Liver (tissue), 9 donors: ENCODE measurements around the gene GAPVD1. TPM values are rescaled to one million over a fixed set of nuclear protein-coding genes. Genes with fewer than 3 reads are reported as not detected.

Experiments
- DNase-seq: peaks from one replicate; pipeline ENCODE4 v3.0.0-alpha.2; 2017; ENCODE audit warnings: low spot score
- H3K27ac ChIP-seq, 2 donors: one replicate each; pipeline ENCODE4 v1.7.0; 2013; ENCODE audit warnings: inconsistent platforms in 2 of 2, low read length in 2 of 2, control low read depth in 1 of 2, low read depth in 1 of 2, mild to moderate bottlenecking in 1 of 2
- H3K27me3 ChIP-seq, 4 donors: one replicate each; pipeline versions ENCODE4 v1.6.1 to v1.7.0; 2013; ENCODE audit warnings: low read length in 3 of 4, inconsistent platforms in 1 of 4, mild to moderate bottlenecking in 1 of 4, moderate library complexity in 1 of 4; ENCODE audit not compliant: control insufficient read depth in 4 of 4, insufficient read depth in 4 of 4
- H3K36me3 ChIP-seq, 4 donors: one replicate each; pipeline versions ENCODE4 v1.6.1 to v1.7.0; 2013; ENCODE audit warnings: low read length in 3 of 4, mild to moderate bottlenecking in 3 of 4, low read depth in 1 of 4, moderate library complexity in 1 of 4; ENCODE audit not compliant: control insufficient read depth in 4 of 4, insufficient read depth in 3 of 4
- H3K4me1 ChIP-seq, 4 donors: one replicate each; pipeline versions ENCODE4 v1.6.1 to v1.7.0; 2013; ENCODE audit warnings: low read length in 3 of 4, mild to moderate bottlenecking in 3 of 4, moderate library complexity in 1 of 4; ENCODE audit not compliant: control insufficient read depth in 4 of 4, insufficient read depth in 4 of 4
- H3K4me3 ChIP-seq, 3 donors: one replicate each; pipeline versions ENCODE4 v1.6.1 to v1.7.0; 2013; ENCODE audit warnings: low read length in 3 of 3, control low read depth in 1 of 3, low read depth in 1 of 3, mild to moderate bottlenecking in 1 of 3
- H3K9ac ChIP-seq, 2 donors: one replicate each; pipeline ENCODE4 v1.7.0; 2013; ENCODE audit warnings: low read length in 2 of 2, mild to moderate bottlenecking in 2 of 2, moderate library complexity in 2 of 2, control low read depth in 1 of 2, low read depth in 1 of 2
- H3K9me3 ChIP-seq, 4 donors: one replicate each; pipeline versions ENCODE4 v1.6.1 to v1.7.0; 2013; ENCODE audit warnings: low read length in 3 of 4; ENCODE audit not compliant: control insufficient read depth in 4 of 4
- EGR1 ChIP-seq, 2 donors: IDR thresholded peaks; 2 replicates each; pipeline ENCODE4 v1.6.1; 2016 to 2018; ENCODE audit warnings: antibody characterized with exemption in 2 of 2, low read depth in 2 of 2
- FOXA2 ChIP-seq: IDR thresholded peaks from 2 replicates; pipeline ENCODE4 v1.6.1; 2016; ENCODE audit warnings: antibody characterized with exemption
- GABPA ChIP-seq, 2 donors: IDR thresholded peaks in 1 of 2; conservative IDR thresholded peaks in 1 of 2; 2 replicates each; pipeline ENCODE4 v1.6.1; 2016; ENCODE audit warnings: antibody characterized with exemption in 2 of 2, mild to moderate bottlenecking in 1 of 2, moderate library complexity in 1 of 2
- HNF4A ChIP-seq, 2 donors: conservative IDR thresholded peaks; 2 replicates each; pipeline ENCODE4 v1.6.1; 2016; ENCODE audit warnings: antibody characterized with exemption in 2 of 2, mild to moderate bottlenecking in 2 of 2
- HNF4G ChIP-seq: IDR thresholded peaks from 2 replicates; pipeline ENCODE4 v1.6.1; 2016; ENCODE audit warnings: antibody characterized with exemption
- JUND ChIP-seq, 2 donors: IDR thresholded peaks; 2 replicates each; pipeline ENCODE4 v1.6.1; 2016; ENCODE audit warnings: antibody characterized with exemption in 2 of 2
- NR2F2 ChIP-seq: IDR thresholded peaks from 2 replicates; pipeline ENCODE4 v1.6.1; 2016; ENCODE audit warnings: antibody characterized with exemption
- RAD21 ChIP-seq, 2 donors: IDR thresholded peaks; 2 replicates each; pipeline ENCODE4 v1.6.1; 2016; ENCODE audit warnings: antibody characterized with exemption in 2 of 2, mild to moderate bottlenecking in 2 of 2
- RXRA ChIP-seq, 2 donors: IDR thresholded peaks; 2 replicates each; pipeline ENCODE4 v1.6.1; 2017 to 2018; ENCODE audit warnings: antibody characterized with exemption in 2 of 2, mild to moderate bottlenecking in 1 of 2
- SP1 ChIP-seq: IDR thresholded peaks from 2 replicates; pipeline ENCODE4 v1.6.1; 2018; ENCODE audit warnings: antibody characterized with exemption, mild to moderate bottlenecking
- TAF1 ChIP-seq: conservative IDR thresholded peaks from 2 replicates; pipeline ENCODE4 v1.6.1; 2016; ENCODE audit warnings: antibody characterized with exemption, mild to moderate bottlenecking
- YY1 ChIP-seq: IDR thresholded peaks from 2 replicates; pipeline ENCODE4 v1.6.1; 2016; ENCODE audit warnings: antibody characterized with exemption, mild to moderate bottlenecking
- WGBS: extraction: QIAGEN DNeasy Blood & Tissue Kit; methylation state at CpG from one replicate; pipeline ENCODE4 v1.1.7; 2013; 5-methylcytosine and 5-hydroxymethylcytosine counted together
- polyA plus RNA-seq, 2 donors: library from polyadenylated mRNA; stranded (reverse) in 1 of 2; unstranded in 1 of 2; fragments of 200-250 nt in 1 of 2; fragments of >200 nt in 1 of 2; fragmentation: Nextera tagmentation in 1 of 2; extraction: Ambion mirVana in 1 of 2; gene quantifications; one replicate each; pipeline versions ENCODE4 v1.2.1 to v1.2.3, GENCODE V29; 2013 to 2015
- total RNA-seq, 2 donors: library from RNA; depleted of rRNA; stranded (reverse); fragments of >200 nt; gene quantifications; one replicate each; pipeline ENCODE4 v1.2.3, GENCODE V29; 2014
- TF ChIP-seq, protein P1 (sequence below): IDR thresholded peaks from 2 replicates; pipeline ENCODE4 v1.6.1; 2016; ENCODE audit warnings: antibody characterized with exemption, mild to moderate bottlenecking
- TF ChIP-seq, protein P2 (sequence below): IDR thresholded peaks from 2 replicates; pipeline ENCODE4 v1.6.1; 2016; ENCODE audit warnings: antibody characterized with exemption
- TF ChIP-seq, protein P3 (sequence below): IDR thresholded peaks from 2 replicates; pipeline ENCODE4 v1.6.1; 2016; ENCODE audit warnings: antibody characterized with exemption
- TF ChIP-seq, protein P4 (sequence below): IDR thresholded peaks from 2 replicates; pipeline ENCODE4 v1.6.1; 2016; ENCODE audit warnings: antibody characterized with exemption
- TF ChIP-seq, protein P5 (sequence below): fragments of 150-350 bp; IDR thresholded peaks from 2 replicates; pipeline ENCODE4 v1.5.1; 2017; ENCODE audit warnings: improper control_type of control experiment, low read depth, low read length; ENCODE audit not compliant: missing input control
- donor health status: healthy.
- donor health status: healthy.
- donor health status: healthy.
- donor health status: healthy.
- donor health status: healthy.

Gene GAPVD1
- total and polyA plus RNA-seq, 4 donors: 5.5 to 89.7 (median 28.6) TPM

DNA sequence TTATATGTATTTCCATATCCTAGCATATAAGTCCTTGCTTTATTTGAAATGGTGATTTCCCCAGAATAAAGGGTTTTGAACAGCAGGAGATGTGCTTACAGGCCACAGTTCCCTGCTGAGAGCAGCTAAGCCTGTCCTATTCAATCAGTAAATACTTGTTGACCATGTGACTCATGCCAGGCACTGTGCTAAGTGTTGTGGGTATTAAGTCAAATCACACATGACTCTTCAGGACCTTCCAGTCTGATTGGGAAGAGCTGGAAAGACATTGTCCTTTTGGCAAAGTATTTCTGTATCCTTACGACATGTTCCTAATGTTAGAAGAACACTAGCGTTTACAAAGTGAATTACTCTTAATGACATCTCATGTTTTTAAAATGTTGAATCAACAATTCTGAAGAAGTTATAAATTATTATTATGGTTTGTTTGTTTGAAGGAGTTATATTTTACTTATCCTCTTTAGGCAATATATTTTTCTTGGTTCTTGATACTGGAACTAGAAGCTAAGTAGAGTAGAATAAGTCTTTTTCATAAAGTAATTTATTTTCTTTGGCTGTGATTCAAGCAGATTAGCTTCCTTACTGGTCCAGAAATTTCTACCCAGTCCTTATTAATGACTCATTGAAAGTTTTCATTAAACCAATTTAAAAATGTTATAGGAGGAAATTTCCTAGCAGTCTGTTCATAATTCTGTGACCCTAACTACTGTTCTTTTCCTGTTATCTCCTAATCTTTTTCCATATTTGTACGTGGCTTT, 82.1 kb downstream of the GAPVD1 start:
- no peak overlapping the region for H3K9ac ChIP-seq
- H3K9me3 ChIP-seq: no peaks in the 10 kb centered on the region
- TF ChIP-seq, protein P1, sequence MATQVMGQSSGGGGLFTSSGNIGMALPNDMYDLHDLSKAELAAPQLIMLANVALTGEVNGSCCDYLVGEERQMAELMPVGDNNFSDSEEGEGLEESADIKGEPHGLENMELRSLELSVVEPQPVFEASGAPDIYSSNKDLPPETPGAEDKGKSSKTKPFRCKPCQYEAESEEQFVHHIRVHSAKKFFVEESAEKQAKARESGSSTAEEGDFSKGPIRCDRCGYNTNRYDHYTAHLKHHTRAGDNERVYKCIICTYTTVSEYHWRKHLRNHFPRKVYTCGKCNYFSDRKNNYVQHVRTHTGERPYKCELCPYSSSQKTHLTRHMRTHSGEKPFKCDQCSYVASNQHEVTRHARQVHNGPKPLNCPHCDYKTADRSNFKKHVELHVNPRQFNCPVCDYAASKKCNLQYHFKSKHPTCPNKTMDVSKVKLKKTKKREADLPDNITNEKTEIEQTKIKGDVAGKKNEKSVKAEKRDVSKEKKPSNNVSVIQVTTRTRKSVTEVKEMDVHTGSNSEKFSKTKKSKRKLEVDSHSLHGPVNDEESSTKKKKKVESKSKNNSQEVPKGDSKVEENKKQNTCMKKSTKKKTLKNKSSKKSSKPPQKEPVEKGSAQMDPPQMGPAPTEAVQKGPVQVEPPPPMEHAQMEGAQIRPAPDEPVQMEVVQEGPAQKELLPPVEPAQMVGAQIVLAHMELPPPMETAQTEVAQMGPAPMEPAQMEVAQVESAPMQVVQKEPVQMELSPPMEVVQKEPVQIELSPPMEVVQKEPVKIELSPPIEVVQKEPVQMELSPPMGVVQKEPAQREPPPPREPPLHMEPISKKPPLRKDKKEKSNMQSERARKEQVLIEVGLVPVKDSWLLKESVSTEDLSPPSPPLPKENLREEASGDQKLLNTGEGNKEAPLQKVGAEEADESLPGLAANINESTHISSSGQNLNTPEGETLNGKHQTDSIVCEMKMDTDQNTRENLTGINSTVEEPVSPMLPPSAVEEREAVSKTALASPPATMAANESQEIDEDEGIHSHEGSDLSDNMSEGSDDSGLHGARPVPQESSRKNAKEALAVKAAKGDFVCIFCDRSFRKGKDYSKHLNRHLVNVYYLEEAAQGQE: no peak
- TF ChIP-seq RAD21 (IDR thresholded peaks at IDR 0.05) (no peak), RXRA (IDR thresholded peaks at IDR 0.05) (no peak), SP1 (no peak), HNF4G (no peak), HNF4A (conservative IDR thresholded peaks at IDR 0.05) (no peak), JUND (IDR thresholded peaks at IDR 0.05) (no peak), EGR1 (IDR thresholded peaks at IDR 0.05; ENCODE audit: low read depth in 2 of 2) (no peak), TAF1 (no peak), GABPA (IDR thresholded peaks at IDR 0.05 in 1 of 2, conservative IDR thresholded peaks at IDR 0.05 in 1 of 2) (no peak), FOXA2 (no peak), YY1 (no peak)
- TF ChIP-seq, protein P2, sequence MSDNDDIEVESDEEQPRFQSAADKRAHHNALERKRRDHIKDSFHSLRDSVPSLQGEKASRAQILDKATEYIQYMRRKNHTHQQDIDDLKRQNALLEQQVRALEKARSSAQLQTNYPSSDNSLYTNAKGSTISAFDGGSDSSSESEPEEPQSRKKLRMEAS: no peak
- TF ChIP-seq, protein P3, sequence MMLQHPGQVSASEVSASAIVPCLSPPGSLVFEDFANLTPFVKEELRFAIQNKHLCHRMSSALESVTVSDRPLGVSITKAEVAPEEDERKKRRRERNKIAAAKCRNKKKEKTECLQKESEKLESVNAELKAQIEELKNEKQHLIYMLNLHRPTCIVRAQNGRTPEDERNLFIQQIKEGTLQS: no peak
- H3K36me3 ChIP-seq: peaks cover 2 to 35% (median 13%) of the 10 kb centered on the region in 4 donors
- no peak overlapping the region for H3K27ac ChIP-seq
- no peak for DNase-seq
- no peak overlapping the region for H3K4me3 ChIP-seq
- 88% methylated on average over 3 of the region's 3 CpGs for WGBS
- no peaks in the 10 kb centered on the region for H3K27me3 ChIP-seq
- no peaks in the 10 kb centered on the region for H3K4me1 ChIP-seq

DNA sequence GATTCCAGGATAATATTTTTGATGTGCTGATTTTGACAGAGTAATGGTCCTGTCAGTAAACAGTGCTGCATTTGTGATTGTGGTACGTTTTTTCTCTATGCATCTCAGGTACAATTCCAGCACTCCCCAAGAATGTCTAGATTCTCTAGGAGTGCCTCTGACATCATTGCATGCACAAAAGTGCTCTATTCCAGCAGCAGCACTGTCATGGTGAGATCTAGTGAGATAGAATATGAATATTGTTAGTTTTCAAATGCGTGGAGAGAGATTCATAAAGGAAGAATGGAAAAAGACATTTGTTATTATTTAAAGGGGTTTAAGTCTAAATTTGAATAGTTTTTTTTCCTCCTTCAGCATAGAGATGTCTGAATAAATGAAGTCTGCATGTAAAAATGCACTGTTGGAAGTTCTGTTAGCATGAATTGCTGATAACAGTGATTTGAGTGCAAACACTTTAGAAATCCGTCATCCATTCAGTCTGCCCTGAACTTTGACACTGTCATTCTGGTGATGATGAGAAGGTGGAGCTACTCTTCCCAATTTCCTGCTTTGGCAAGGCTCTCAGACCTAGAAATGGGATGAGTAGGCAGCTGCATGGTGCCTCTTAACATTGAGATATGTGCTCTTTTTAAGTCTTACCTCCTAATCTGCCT, 84.6 kb downstream of the GAPVD1 start:
- TF ChIP-seq YY1: no peak
- TF ChIP-seq, protein P4, sequence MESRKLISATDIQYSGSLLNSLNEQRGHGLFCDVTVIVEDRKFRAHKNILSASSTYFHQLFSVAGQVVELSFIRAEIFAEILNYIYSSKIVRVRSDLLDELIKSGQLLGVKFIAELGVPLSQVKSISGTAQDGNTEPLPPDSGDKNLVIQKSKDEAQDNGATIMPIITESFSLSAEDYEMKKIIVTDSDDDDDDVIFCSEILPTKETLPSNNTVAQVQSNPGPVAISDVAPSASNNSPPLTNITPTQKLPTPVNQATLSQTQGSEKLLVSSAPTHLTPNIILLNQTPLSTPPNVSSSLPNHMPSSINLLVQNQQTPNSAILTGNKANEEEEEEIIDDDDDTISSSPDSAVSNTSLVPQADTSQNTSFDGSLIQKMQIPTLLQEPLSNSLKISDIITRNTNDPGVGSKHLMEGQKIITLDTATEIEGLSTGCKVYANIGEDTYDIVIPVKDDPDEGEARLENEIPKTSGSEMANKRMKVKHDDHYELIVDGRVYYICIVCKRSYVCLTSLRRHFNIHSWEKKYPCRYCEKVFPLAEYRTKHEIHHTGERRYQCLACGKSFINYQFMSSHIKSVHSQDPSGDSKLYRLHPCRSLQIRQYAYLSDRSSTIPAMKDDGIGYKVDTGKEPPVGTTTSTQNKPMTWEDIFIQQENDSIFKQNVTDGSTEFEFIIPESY: no peak
- no peak for TF ChIP-seq HNF4A (conservative IDR thresholded peaks at IDR 0.05)
- TF ChIP-seq, protein P2: no peak
- TF ChIP-seq, protein P5, sequence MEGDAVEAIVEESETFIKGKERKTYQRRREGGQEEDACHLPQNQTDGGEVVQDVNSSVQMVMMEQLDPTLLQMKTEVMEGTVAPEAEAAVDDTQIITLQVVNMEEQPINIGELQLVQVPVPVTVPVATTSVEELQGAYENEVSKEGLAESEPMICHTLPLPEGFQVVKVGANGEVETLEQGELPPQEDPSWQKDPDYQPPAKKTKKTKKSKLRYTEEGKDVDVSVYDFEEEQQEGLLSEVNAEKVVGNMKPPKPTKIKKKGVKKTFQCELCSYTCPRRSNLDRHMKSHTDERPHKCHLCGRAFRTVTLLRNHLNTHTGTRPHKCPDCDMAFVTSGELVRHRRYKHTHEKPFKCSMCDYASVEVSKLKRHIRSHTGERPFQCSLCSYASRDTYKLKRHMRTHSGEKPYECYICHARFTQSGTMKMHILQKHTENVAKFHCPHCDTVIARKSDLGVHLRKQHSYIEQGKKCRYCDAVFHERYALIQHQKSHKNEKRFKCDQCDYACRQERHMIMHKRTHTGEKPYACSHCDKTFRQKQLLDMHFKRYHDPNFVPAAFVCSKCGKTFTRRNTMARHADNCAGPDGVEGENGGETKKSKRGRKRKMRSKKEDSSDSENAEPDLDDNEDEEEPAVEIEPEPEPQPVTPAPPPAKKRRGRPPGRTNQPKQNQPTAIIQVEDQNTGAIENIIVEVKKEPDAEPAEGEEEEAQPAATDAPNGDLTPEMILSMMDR: no peak
- no peak for TF ChIP-seq GABPA (IDR thresholded peaks at IDR 0.05 in 1 of 2, conservative IDR thresholded peaks at IDR 0.05 in 1 of 2)
- TF ChIP-seq RAD21 (IDR thresholded peaks at IDR 0.05): no peak
- no peak for TF ChIP-seq SP1
- TF ChIP-seq JUND (IDR thresholded peaks at IDR 0.05): no peak
- TF ChIP-seq FOXA2: no peak
- no peak for TF ChIP-seq NR2F2
- no peak for TF ChIP-seq RXRA (IDR thresholded peaks at IDR 0.05)
- Histone ChIP-seq H3K27ac (no peak overlapping the region), H3K9ac (no peak overlapping the region), H3K27me3 (no peaks in the 10 kb centered on the region), H3K9me3 (no peaks in the 10 kb centered on the region), H3K4me1 (no peaks in the 10 kb centered on the region), H3K4me3 (no peak overlapping the region), H3K36me3 (peaks cover 2 to 52% (median 31%) of the 10 kb centered on the region in 4 donors)
- no peak for DNase-seq
- 73% methylated on average over 3 of the region's 3 CpGs for WGBS
